ENCODE measurements around the gene SGPP1.
"Not testable (repeated sequence)": the region's sequence is repeated elsewhere in the genome, so short reads cannot be mapped to it uniquely, and the experiment has no call there.

SGPP1 gene

GRCh38 chr14:63671987-63672386 lies 55.9 kb downstream of the SGPP1 start:
- H3K27me3 ChIP-seq (ENCODE audit: control insufficient read depth, insufficient read depth, low read length): no peaks in the 10 kb centered on the region
- peaks cover 5% of the 10 kb centered on the region for H3K36me3 ChIP-seq (ENCODE audit: insufficient read depth, low read length)
- no peak overlapping the region for H3K4me2 ChIP-seq (ENCODE audit: low read length)
- no peaks in the 10 kb centered on the region for H3K9me3 ChIP-seq (replicated peaks; ENCODE audit: low read length)
- no peaks in the 10 kb centered on the region for H3K4me1 ChIP-seq (ENCODE audit: control insufficient read depth, insufficient read depth, low read length)
- H3K9ac ChIP-seq (ENCODE audit: low read depth, low read length): no peak overlapping the region
- H3K4me3 ChIP-seq (ENCODE audit: low read length): no peak overlapping the region

GRCh38 chr14:63670692-63671091 lies 57.2 kb downstream of the SGPP1 start:
- no peak overlapping the region for H3K4me3 ChIP-seq (ENCODE audit: low read length)
- H3K9ac ChIP-seq (ENCODE audit: low read depth, low read length): no peak overlapping the region
- no peaks in the 10 kb centered on the region for H3K9me3 ChIP-seq (replicated peaks; ENCODE audit: low read length)
- no peak overlapping the region for H3K4me2 ChIP-seq (ENCODE audit: low read length)
- no peaks in the 10 kb centered on the region for H3K27me3 ChIP-seq (ENCODE audit: control insufficient read depth, insufficient read depth, low read length)
- no peaks in the 10 kb centered on the region for H3K36me3 ChIP-seq (ENCODE audit: insufficient read depth, low read length)
- no peaks in the 10 kb centered on the region for H3K4me1 ChIP-seq (ENCODE audit: control insufficient read depth, insufficient read depth, low read length)

- Histone ChIP-seq H3K4me1 (ENCODE audit: control insufficient read depth, insufficient read depth, low read length) (no peaks in the 10 kb centered on the region), H3K4me2 (ENCODE audit: low read length) (no peak overlapping the region), H3K36me3 (ENCODE audit: insufficient read depth, low read length) (no peaks in the 10 kb centered on the region), H3K27me3 (ENCODE audit: control insufficient read depth, insufficient read depth, low read length) (no peaks in the 10 kb centered on the region), H3K9ac (ENCODE audit: low read depth, low read length) (no peak overlapping the region), H3K4me3 (ENCODE audit: low read length) (no peak overlapping the region), H3K9me3 (replicated peaks; ENCODE audit: low read length) (no peaks in the 10 kb centered on the region)
Measured at GRCh38 chr14:63666335-63666734, 61.5 kb downstream of the SGPP1 start.

- Histone ChIP-seq H3K4me1 (ENCODE audit: control insufficient read depth, insufficient read depth, low read length) (no peaks in the 10 kb centered on the region), H3K4me2 (ENCODE audit: low read length) (no peak overlapping the region), H3K27me3 (ENCODE audit: control insufficient read depth, insufficient read depth, low read length) (no peaks in the 10 kb centered on the region), H3K36me3 (ENCODE audit: insufficient read depth, low read length) (no peaks in the 10 kb centered on the region), H3K9me3 (replicated peaks; ENCODE audit: low read length) (no peaks in the 10 kb centered on the region), H3K4me3 (ENCODE audit: low read length) (no peak overlapping the region), H3K9ac (ENCODE audit: low read depth, low read length) (no peak overlapping the region)
Measured at GRCh38 chr14:63663428-63664341, 64.2 kb downstream of the SGPP1 start.

- Histone ChIP-seq H3K9ac (ENCODE audit: low read depth, low read length) (no peak overlapping the region), H3K36me3 (ENCODE audit: insufficient read depth, low read length) (no peaks in the 10 kb centered on the region), H3K9me3 (replicated peaks; ENCODE audit: low read length) (no peaks in the 10 kb centered on the region), H3K4me2 (ENCODE audit: low read length) (no peak overlapping the region), H3K27me3 (ENCODE audit: control insufficient read depth, insufficient read depth, low read length) (no peaks in the 10 kb centered on the region), H3K4me1 (ENCODE audit: control insufficient read depth, insufficient read depth, low read length) (no peaks in the 10 kb centered on the region), H3K4me3 (ENCODE audit: low read length) (no peak overlapping the region)
Measured at GRCh38 chr14:63662776-63663175, 65.1 kb downstream of the SGPP1 start.

GRCh38 chr14:63661881-63662280 lies 66.0 kb downstream of the SGPP1 start:
- not testable (repeated sequence) for H3K27me3 ChIP-seq (ENCODE audit: control insufficient read depth, insufficient read depth, low read length); H3K9me3 ChIP-seq (replicated peaks; ENCODE audit: low read length); H3K9ac ChIP-seq (ENCODE audit: low read depth, low read length); H3K4me1 ChIP-seq (ENCODE audit: control insufficient read depth, insufficient read depth, low read length); H3K4me3 ChIP-seq (ENCODE audit: low read length); H3K36me3 ChIP-seq (ENCODE audit: insufficient read depth, low read length); H3K4me2 ChIP-seq (ENCODE audit: low read length)

GRCh38 chr14:63659726-63660125 lies 68.1 kb downstream of the SGPP1 start:
- no peaks in the 10 kb centered on the region for H3K36me3 ChIP-seq (ENCODE audit: insufficient read depth, low read length)
- H3K4me3 ChIP-seq (ENCODE audit: low read length): no peak overlapping the region
- H3K4me1 ChIP-seq (ENCODE audit: control insufficient read depth, insufficient read depth, low read length): no peaks in the 10 kb centered on the region
- no peak overlapping the region for H3K4me2 ChIP-seq (ENCODE audit: low read length)
- H3K27me3 ChIP-seq (ENCODE audit: control insufficient read depth, insufficient read depth, low read length): no peaks in the 10 kb centered on the region
- H3K9me3 ChIP-seq (replicated peaks; ENCODE audit: low read length): no peaks in the 10 kb centered on the region
- H3K9ac ChIP-seq (ENCODE audit: low read depth, low read length): no peak overlapping the region

GRCh38 chr14:63656194-63656593 lies 71.7 kb downstream of the SGPP1 start:
- Histone ChIP-seq H3K9me3 (replicated peaks; ENCODE audit: low read length) (no peaks in the 10 kb centered on the region), H3K36me3 (ENCODE audit: insufficient read depth, low read length) (no peaks in the 10 kb centered on the region), H3K4me2 (ENCODE audit: low read length) (no peak overlapping the region), H3K27me3 (ENCODE audit: control insufficient read depth, insufficient read depth, low read length) (no peaks in the 10 kb centered on the region), H3K4me3 (ENCODE audit: low read length) (no peak overlapping the region), H3K9ac (ENCODE audit: low read depth, low read length) (no peak overlapping the region), H3K4me1 (ENCODE audit: control insufficient read depth, insufficient read depth, low read length) (peaks cover 3% of the 10 kb centered on the region)

- Histone ChIP-seq H3K9ac (ENCODE audit: low read depth, low read length) (no peak overlapping the region), H3K4me1 (ENCODE audit: control insufficient read depth, insufficient read depth, low read length) (peaks cover 11% of the 10 kb centered on the region), H3K4me2 (ENCODE audit: low read length) (no peak overlapping the region), H3K27me3 (ENCODE audit: control insufficient read depth, insufficient read depth, low read length) (no peaks in the 10 kb centered on the region), H3K9me3 (replicated peaks; ENCODE audit: low read length) (no peaks in the 10 kb centered on the region), H3K36me3 (ENCODE audit: insufficient read depth, low read length) (no peaks in the 10 kb centered on the region), H3K4me3 (ENCODE audit: low read length) (no peak overlapping the region)
Measured at GRCh38 chr14:63654936-63655335, 72.9 kb downstream of the SGPP1 start.

GRCh38 chr14:63654346-63654745 lies 73.5 kb downstream of the SGPP1 start:
- Histone ChIP-seq H3K36me3 (ENCODE audit: insufficient read depth, low read length) (no peaks in the 10 kb centered on the region), H3K27me3 (ENCODE audit: control insufficient read depth, insufficient read depth, low read length) (no peaks in the 10 kb centered on the region), H3K9me3 (replicated peaks; ENCODE audit: low read length) (no peaks in the 10 kb centered on the region), H3K4me1 (ENCODE audit: control insufficient read depth, insufficient read depth, low read length) (peaks cover 11% of the 10 kb centered on the region), H3K9ac (ENCODE audit: low read depth, low read length) (no peak overlapping the region), H3K4me2 (ENCODE audit: low read length) (no peak overlapping the region), H3K4me3 (ENCODE audit: low read length) (no peak overlapping the region)

- Histone ChIP-seq H3K9ac (ENCODE audit: low read depth, low read length) (no peak overlapping the region), H3K4me3 (ENCODE audit: low read length) (no peak overlapping the region), H3K36me3 (ENCODE audit: insufficient read depth, low read length) (no peaks in the 10 kb centered on the region), H3K4me1 (ENCODE audit: control insufficient read depth, insufficient read depth, low read length) (peaks cover 11% of the 10 kb centered on the region), H3K27me3 (ENCODE audit: control insufficient read depth, insufficient read depth, low read length) (no peaks in the 10 kb centered on the region), H3K4me2 (ENCODE audit: low read length) (no peak overlapping the region), H3K9me3 (replicated peaks; ENCODE audit: low read length) (no peaks in the 10 kb centered on the region)
Measured at GRCh38 chr14:63652406-63652805, 75.5 kb downstream of the SGPP1 start.

All from skeletal muscle satellite cell (primary cell).